ENCODE measurements around the gene ZBTB7C.

DNA sequence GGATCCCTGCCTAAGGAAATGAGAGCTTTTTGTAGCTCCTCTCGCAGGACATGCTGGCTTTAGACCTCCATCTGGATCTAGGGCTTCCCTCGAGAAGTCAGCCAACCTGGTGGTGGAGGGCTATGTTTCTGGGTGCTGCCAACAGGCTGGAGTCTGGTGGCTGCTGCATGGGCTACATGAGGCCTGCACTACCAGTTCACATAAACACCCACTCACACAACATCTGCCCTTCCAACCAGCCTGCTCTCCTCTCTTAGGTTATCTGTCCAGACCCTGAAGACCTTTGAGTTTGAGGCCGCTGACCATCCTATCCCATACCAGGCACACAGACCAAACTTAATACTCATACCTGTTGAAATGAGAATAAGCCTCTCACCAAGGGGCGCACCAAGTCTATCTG is 427.4 kb downstream of the ZBTB7C start:
- TF ChIP-seq, protein P1, sequence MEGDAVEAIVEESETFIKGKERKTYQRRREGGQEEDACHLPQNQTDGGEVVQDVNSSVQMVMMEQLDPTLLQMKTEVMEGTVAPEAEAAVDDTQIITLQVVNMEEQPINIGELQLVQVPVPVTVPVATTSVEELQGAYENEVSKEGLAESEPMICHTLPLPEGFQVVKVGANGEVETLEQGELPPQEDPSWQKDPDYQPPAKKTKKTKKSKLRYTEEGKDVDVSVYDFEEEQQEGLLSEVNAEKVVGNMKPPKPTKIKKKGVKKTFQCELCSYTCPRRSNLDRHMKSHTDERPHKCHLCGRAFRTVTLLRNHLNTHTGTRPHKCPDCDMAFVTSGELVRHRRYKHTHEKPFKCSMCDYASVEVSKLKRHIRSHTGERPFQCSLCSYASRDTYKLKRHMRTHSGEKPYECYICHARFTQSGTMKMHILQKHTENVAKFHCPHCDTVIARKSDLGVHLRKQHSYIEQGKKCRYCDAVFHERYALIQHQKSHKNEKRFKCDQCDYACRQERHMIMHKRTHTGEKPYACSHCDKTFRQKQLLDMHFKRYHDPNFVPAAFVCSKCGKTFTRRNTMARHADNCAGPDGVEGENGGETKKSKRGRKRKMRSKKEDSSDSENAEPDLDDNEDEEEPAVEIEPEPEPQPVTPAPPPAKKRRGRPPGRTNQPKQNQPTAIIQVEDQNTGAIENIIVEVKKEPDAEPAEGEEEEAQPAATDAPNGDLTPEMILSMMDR (optimal IDR thresholded peaks at IDR 0.05 in 1 of 3, IDR thresholded peaks at IDR 0.05 in 1 of 3, conservative IDR thresholded peaks at IDR 0.05 in 1 of 3; ENCODE audit: extremely low read depth in 1 of 3, insufficient read depth in 2 of 3, low read length in 3 of 3), result no peak
- no peak for TF ChIP-seq EZH2 (IDR thresholded peaks at IDR 0.05; ENCODE audit: low read length)
